ENCODE results near the gene SKOR2. TPM values are rescaled to one million over a fixed set of nuclear protein-coding genes. Genes with fewer than 3 reads are reported as not detected.
A peak's percentile ranks its signal among the peaks of the same experiment; 100 is the strongest.

SKOR2 gene
- total and polyA plus RNA-seq, 2 of the 4 experiments (the other 2 are of a cell fraction), result not detected

- Histone ChIP-seq H3K4me3 (ENCODE audit: insufficient read depth, low read depth, low read length) (no peak overlapping the region), H2BK15ac (ENCODE audit: low read depth, low read length) (no peak overlapping the region), H4K5ac (ENCODE audit: low read depth, low read length) (no peak overlapping the region), H3K79me1 (ENCODE audit: low read depth in 1 of 2, low read length in 2 of 2) (no peaks in the 10 kb centered on the region), H4K8ac (ENCODE audit: low read depth in 2 of 2, low read length in 2 of 2) (no peak overlapping the region), H3K14ac (replicated peaks; ENCODE audit: low read depth, low read length) (no peak overlapping the region), H2AK9ac (replicated peaks; ENCODE audit: low read depth, low read length, poor library complexity) (no peak overlapping the region), H2AFZ (replicated peaks; ENCODE audit: low read length, poor library complexity) (peak overlapping the region; percentile 23), H3K9me1 (ENCODE audit: insufficient read depth, low read length) (no peaks in the 10 kb centered on the region), H3K36me3 (ENCODE audit: control insufficient read depth, insufficient read depth, low read length) (no peaks in the 10 kb centered on the region), H3K4me1 (ENCODE audit: control insufficient read depth, insufficient read depth, low read length) (no peaks in the 10 kb centered on the region), H2BK120ac (ENCODE audit: low read depth, low read length) (no peak overlapping the region), H2BK20ac (ENCODE audit: low read depth, low read length) (no peak overlapping the region), H4K20me1 (ENCODE audit: insufficient read depth, low read length) (no peaks in the 10 kb centered on the region), H3K18ac (ENCODE audit: low read depth, low read length) (no peak overlapping the region), H2BK5ac (ENCODE audit: low read depth, low read length, poor library complexity, severe bottlenecking) (no peak overlapping the region), H3K9me3 (ENCODE audit: control insufficient read depth, insufficient read depth, low read length) (no peaks in the 10 kb centered on the region), H3K4ac (ENCODE audit: low read depth, low read length) (no peak overlapping the region), H2AK5ac (ENCODE audit: low read depth, low read length) (no peak overlapping the region), H3K27me3 (ENCODE audit: control insufficient read depth, insufficient read depth, low read length) (peaks cover 2% of the 10 kb centered on the region), H3K4me2 (ENCODE audit: low read depth, low read length) (no peak overlapping the region), H3K56ac (ENCODE audit: extremely low read depth, insufficient read depth, low read length) (no peak overlapping the region), H3K27ac (ENCODE audit: insufficient read depth, low read length) (no peak overlapping the region), H4K91ac (ENCODE audit: insufficient read depth, low read depth, low read length) (no peak overlapping the region), H3K23ac (ENCODE audit: low read depth, low read length) (no peak overlapping the region), H3K9ac (ENCODE audit: low read depth, low read length) (no peak overlapping the region)
- dilution Hi-C loops (cut with HindIII; ENCODE audit: low sequenced_read_pairs, unreplicated experiment) (no loop called here), intact Hi-C loops (cut with micrococcal nuclease) (no loop called here), in situ Hi-C loops (cut with MboI; ENCODE audit: low sequenced_read_pairs) (no loop called here)
- TF ChIP-seq MAZ (IDR thresholded peaks at IDR 0.05; ENCODE audit: borderline replicate concordance, low read depth, low read length), result no peak
- TF ChIP-seq, protein P1, sequence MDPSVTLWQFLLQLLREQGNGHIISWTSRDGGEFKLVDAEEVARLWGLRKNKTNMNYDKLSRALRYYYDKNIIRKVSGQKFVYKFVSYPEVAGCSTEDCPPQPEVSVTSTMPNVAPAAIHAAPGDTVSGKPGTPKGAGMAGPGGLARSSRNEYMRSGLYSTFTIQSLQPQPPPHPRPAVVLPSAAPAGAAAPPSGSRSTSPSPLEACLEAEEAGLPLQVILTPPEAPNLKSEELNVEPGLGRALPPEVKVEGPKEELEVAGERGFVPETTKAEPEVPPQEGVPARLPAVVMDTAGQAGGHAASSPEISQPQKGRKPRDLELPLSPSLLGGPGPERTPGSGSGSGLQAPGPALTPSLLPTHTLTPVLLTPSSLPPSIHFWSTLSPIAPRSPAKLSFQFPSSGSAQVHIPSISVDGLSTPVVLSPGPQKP (IDR thresholded peaks at IDR 0.05; ENCODE audit: borderline replicate concordance, low read depth, low read length), result no peak
- no peak for TF ChIP-seq BHLHE40 (IDR thresholded peaks at IDR 0.05; ENCODE audit: low read depth, low read length)
- no peak for TF ChIP-seq SMC3 (IDR thresholded peaks at IDR 0.05; ENCODE audit: low read depth, low read length)
- no peak for TF ChIP-seq FOS (IDR thresholded peaks at IDR 0.05; ENCODE audit: low read depth, low read length)
- no peak for TF ChIP-seq RFX5 (IDR thresholded peaks at IDR 0.05; ENCODE audit: low read depth, low read length)
- TF ChIP-seq, protein P2, sequence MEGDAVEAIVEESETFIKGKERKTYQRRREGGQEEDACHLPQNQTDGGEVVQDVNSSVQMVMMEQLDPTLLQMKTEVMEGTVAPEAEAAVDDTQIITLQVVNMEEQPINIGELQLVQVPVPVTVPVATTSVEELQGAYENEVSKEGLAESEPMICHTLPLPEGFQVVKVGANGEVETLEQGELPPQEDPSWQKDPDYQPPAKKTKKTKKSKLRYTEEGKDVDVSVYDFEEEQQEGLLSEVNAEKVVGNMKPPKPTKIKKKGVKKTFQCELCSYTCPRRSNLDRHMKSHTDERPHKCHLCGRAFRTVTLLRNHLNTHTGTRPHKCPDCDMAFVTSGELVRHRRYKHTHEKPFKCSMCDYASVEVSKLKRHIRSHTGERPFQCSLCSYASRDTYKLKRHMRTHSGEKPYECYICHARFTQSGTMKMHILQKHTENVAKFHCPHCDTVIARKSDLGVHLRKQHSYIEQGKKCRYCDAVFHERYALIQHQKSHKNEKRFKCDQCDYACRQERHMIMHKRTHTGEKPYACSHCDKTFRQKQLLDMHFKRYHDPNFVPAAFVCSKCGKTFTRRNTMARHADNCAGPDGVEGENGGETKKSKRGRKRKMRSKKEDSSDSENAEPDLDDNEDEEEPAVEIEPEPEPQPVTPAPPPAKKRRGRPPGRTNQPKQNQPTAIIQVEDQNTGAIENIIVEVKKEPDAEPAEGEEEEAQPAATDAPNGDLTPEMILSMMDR (conservative IDR thresholded peaks at IDR 0.05; ENCODE audit: low read depth, low read length), result no peak
- TF ChIP-seq USF2 (IDR thresholded peaks at IDR 0.05; ENCODE audit: low read depth, low read length), result no peak
- TF ChIP-seq NFE2L2 (IDR thresholded peaks at IDR 0.05; ENCODE audit: low read depth, low read length), result no peak
- no peak for TF ChIP-seq MXI1 (IDR thresholded peaks at IDR 0.05; ENCODE audit: borderline replicate concordance, low read depth, low read length)
- TF ChIP-seq RAD21 (IDR thresholded peaks at IDR 0.05; ENCODE audit: low read length), result no peak
- TF ChIP-seq RCOR1 (IDR thresholded peaks at IDR 0.05; ENCODE audit: insufficient replicate concordance, low read length), result no peak
- no peak for TF ChIP-seq CEBPB (IDR thresholded peaks at IDR 0.05; ENCODE audit: low read depth, low read length)
- no TSS peak for BruUV-seq (replicated peaks)
- ATAC-seq (ENCODE audit: low read depth) (no peak), DNase-seq (no peak)
- ChIA-PET POLR2A (ENCODE audit: unreplicated experiment) (no interaction called here), CTCF (no interaction called here)
Observed at GRCh38 chr18:47226660-47227059, 24.8 kb downstream of the SKOR2 start.

Data from IMR-90 (cell line).